Skeletal muscle satellite cell (primary cell): ENCODE data around the gene VWC2L.

Experiments used
- H3K27me3 ChIP-seq: 2 replicates; pipeline ENCODE4 v1.7.0; 2013; ENCODE audit warnings: low read length; ENCODE audit not compliant: control insufficient read depth, insufficient read depth
- H3K36me3 ChIP-seq: 2 replicates; pipeline ENCODE4 v1.7.0; 2013; ENCODE audit warnings: mild to moderate bottlenecking, control low read depth, low read length; ENCODE audit not compliant: insufficient read depth
- H3K4me1 ChIP-seq: 2 replicates; pipeline ENCODE4 v1.7.0; 2013; ENCODE audit warnings: low read length; ENCODE audit not compliant: control insufficient read depth, insufficient read depth
- H3K4me2 ChIP-seq: 2 replicates; pipeline ENCODE4 v1.7.0; 2013; ENCODE audit warnings: mild to moderate bottlenecking, low read length
- H3K4me3 ChIP-seq: 2 replicates; pipeline ENCODE4 v1.7.0; 2013; ENCODE audit warnings: low read length
- H3K9ac ChIP-seq: 2 replicates; pipeline ENCODE4 v1.7.0; 2013; ENCODE audit warnings: mild to moderate bottlenecking, low read depth, low read length, moderate library complexity
- H3K9me3 ChIP-seq: replicated peaks from 2 replicates; pipeline ENCODE4 v1.7.0; 2013; ENCODE audit warnings: mild to moderate bottlenecking, control low read depth, low read length

Gene VWC2L

DNA sequence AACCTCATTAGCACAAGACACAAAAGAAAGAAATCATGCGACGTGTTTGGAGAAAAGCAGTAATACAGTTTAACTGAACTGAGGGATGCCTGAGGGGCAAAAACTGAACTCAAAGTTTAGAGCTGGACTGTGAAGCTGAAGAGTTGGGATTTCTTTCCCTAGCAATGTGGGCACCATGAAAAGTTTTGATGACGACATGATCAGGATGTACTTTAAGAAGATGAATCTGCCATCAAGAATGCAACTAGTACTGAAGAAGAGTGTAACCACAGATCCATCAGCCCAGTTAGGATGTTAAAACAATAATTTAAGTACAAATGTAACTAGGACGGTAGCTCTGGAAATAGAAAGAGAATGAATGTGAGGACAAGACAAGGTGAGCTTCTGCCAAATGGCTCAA, 196.2 kb downstream of the VWC2L start:
- Histone ChIP-seq H3K36me3 (no peaks in the 10 kb centered on the region), H3K4me1 (no peaks in the 10 kb centered on the region), H3K9ac (no peak overlapping the region), H3K4me2 (no peak overlapping the region), H3K4me3 (no peak overlapping the region), H3K27me3 (no peaks in the 10 kb centered on the region), H3K9me3 (no peaks in the 10 kb centered on the region)

DNA sequence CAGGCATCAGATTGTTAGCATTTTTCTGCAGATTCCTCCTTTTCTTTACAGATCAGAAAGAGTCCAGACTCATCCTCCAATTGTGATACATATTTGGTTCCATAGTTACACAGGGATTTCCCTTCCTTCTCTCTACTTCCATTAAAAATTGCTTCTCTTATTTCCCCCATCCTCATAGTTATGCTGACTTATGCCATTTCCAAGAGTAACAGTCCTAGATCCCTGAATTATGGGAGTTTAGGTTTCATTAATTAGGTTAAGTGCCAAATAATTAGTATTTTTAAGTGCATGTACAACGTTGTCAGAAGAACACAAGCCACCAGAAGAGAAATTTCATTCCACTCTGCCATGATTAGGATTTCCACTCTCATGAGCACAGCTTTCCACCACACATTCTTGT, 200.2 kb downstream of the VWC2L start:
- Histone ChIP-seq H3K9me3 (no peaks in the 10 kb centered on the region), H3K9ac (no peak overlapping the region), H3K27me3 (no peaks in the 10 kb centered on the region), H3K4me1 (no peaks in the 10 kb centered on the region), H3K36me3 (no peaks in the 10 kb centered on the region), H3K4me2 (no peak overlapping the region), H3K4me3 (no peak overlapping the region)

DNA sequence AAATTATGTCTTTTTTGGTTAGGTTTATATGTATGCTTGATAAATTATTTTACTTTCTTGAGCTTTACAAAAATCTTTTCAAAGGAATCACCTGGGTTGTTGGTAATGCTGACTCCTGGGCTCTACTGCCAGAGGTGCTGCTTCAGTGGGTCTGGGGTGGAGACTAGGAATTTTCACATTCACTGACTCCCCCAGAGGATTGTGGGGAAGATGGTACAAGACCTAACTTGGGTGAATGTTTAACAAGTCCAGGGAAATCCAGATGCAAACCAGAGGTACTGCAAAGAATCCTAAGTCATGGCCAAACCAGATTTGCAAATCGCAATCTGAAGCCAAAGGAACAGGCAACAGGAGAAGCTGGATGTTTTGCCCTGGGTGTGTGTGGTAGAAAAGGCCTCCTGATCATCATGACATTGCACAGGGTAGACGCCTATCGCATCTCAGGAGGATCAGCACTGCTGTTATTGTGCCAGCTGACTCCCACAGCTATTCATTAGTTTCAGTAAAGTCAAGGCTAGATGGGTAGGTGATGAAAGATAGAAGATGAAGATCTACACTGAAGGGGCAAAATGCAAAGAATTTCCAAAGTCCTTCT, 213.4 kb downstream of the VWC2L start:
- no peaks in the 10 kb centered on the region for H3K36me3 ChIP-seq
- H3K9me3 ChIP-seq: no peaks in the 10 kb centered on the region

DNA sequence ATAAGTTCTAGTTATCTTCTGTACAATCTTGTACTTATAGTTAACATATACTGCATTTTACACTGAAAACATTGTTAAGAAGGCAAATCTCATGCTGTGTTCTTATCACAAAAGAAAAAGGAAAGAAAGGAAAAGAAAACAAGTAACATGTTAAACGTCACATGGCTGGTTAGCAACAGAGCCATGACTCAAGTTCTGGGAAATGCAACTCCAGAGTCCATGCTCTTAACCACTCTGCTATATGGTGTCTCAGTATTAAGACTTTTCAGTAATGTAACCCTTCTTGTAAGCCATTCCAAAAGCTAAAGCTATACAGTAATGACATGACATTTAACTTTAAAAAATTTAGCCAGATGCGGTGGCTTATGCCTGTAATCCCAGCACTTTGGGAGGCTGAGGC, 217.2 kb downstream of the VWC2L start:
- H3K4me2 ChIP-seq: no peak overlapping the region

More for the DNA sequence above, 213.4 kb downstream of the VWC2L start:
- H3K27me3 ChIP-seq: no peaks in the 10 kb centered on the region
- H3K4me3 ChIP-seq: no peak overlapping the region
- H3K4me1 ChIP-seq: no peaks in the 10 kb centered on the region
- H3K9ac ChIP-seq: no peak overlapping the region
- H3K4me2 ChIP-seq: no peak overlapping the region

More for the DNA sequence above, 217.2 kb downstream of the VWC2L start:
- no peaks in the 10 kb centered on the region for H3K27me3 ChIP-seq
- H3K4me1 ChIP-seq: no peaks in the 10 kb centered on the region
- no peak overlapping the region for H3K9ac ChIP-seq
- no peaks in the 10 kb centered on the region for H3K36me3 ChIP-seq
- no peaks in the 10 kb centered on the region for H3K9me3 ChIP-seq
- H3K4me3 ChIP-seq: no peak overlapping the region
